Breast epithelium (tissue), 4 donors: ENCODE measurements around the gene F12. TPM values are rescaled to one million over a fixed set of nuclear protein-coding genes. Genes with fewer than 3 reads are reported as not detected.

Experiments used
- DNase-seq, 2 donors: peaks; one replicate each; pipeline ENCODE4 v3.0.0-alpha.2; 2019; ENCODE audit warnings: low spot score in 2 of 2
- H3K27ac ChIP-seq, 2 donors: fragments of 200-600 bp; sonication (generic) in 1 of 2; one replicate each; pipeline ENCODE4 v1.5.1; 2016 to 2019; ENCODE audit warnings: mild to moderate bottlenecking in 1 of 2
- H3K27me3 ChIP-seq, 2 donors: fragments of 200-600 bp; sonication (generic) in 1 of 2; one replicate each; pipeline versions ENCODE4 v1.5.1 to v1.6.0; 2017 to 2019; ENCODE audit warnings: control low read depth in 1 of 2, mild to moderate bottlenecking in 1 of 2
- H3K36me3 ChIP-seq: fragments of 200-600 bp; one replicate; pipeline ENCODE4 v1.5.1; 2019
- H3K4me1 ChIP-seq, 2 donors: fragments of 200-600 bp; sonication (generic); one replicate each; pipeline ENCODE4 v1.5.1; 2016 to 2019; ENCODE audit warnings: control low read depth in 1 of 2
- H3K4me3 ChIP-seq, 3 donors: fragments of 200-600 bp; sonication (generic); 1 replicate in 2 of 3; 2 replicates in 1 of 3; pipeline ENCODE4 v1.5.1; 2016 to 2019; ENCODE audit warnings: mild to moderate bottlenecking in 3 of 3, moderate library complexity in 2 of 3
- H3K9me3 ChIP-seq, 2 donors: fragments of 200-600 bp; sonication (generic) in 1 of 2; one replicate each; pipeline ENCODE4 v1.5.1; 2016 to 2019; ENCODE audit warnings: control low read depth in 1 of 2
- POLR2A ChIP-seq: fragments of 450-650 bp; IDR thresholded peaks from one replicate; pipeline ENCODE4 v1.6.1; 2016; ENCODE audit warnings: antibody characterized with exemption, mild to moderate bottlenecking, moderate library complexity
- POLR2AphosphoS5 ChIP-seq, 3 donors: sonication (generic); formaldehyde crosslinking; IDR thresholded peaks; one replicate each; pipeline ENCODE4 v1.6.1; 2017; ENCODE audit warnings: antibody characterized with exemption in 3 of 3
- intact Hi-C: fragments of 100-400 bp; cut with DNase I; formaldehyde crosslinking; loops from one replicate; pipeline ENCODE4 v1.15.1; 2023; ENCODE audit warnings: low total_unique reads
- total RNA-seq, 3 donors: library from RNA; depleted of rRNA; stranded (reverse); fragments of >200 nt; gene quantifications; one replicate each; pipeline ENCODE4 v1.1.0, GENCODE V29; 2016
- TF ChIP-seq, protein P1 (sequence below), 3 donors: fragments of 450-650 bp; IDR thresholded peaks; one replicate each; pipeline ENCODE4 v1.5.1; 2016 to 2017; ENCODE audit warnings: antibody characterized with exemption in 3 of 3, mild to moderate bottlenecking in 3 of 3, moderate library complexity in 3 of 3

Gene F12
- total RNA-seq, 3 donors from 2014 or later, result 0.64 to 2.9 (median 2.6) TPM

DNA sequence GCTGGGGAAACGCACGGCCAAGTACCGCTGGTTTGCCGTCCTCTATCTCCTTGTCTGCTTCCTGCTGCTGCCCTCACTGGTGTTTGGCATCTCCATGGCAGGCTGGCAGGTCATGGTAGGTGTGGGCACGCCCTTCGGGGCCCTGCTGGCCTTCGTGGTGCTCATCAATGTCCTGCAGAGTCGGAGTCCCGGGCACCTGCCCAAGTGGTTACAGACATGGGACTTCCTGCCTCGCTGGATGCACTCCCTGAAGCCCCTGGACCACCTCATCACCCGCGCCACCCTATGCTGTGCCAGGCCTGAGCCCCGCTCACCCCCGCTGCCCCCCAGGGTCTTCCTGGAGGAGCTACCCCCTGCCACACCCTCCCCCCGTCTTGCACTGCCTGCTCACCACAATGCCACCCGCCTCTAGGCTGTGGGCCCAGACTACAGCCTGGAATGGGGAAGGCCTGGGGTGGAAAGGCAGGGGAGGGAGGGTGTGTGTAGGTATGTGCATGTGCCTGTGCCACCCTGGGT is 11.4 kb downstream of the F12 start:
- Histone ChIP-seq H3K27ac (no peak overlapping the region), H3K27me3 (peaks cover 9 to 23% of the 10 kb centered on the region in 2 donors), H3K4me3 (no peak overlapping the region), H3K4me1 (peaks cover 0 to 9% of the 10 kb centered on the region in 2 donors), H3K36me3 (no peaks in the 10 kb centered on the region), H3K9me3 (no peaks in the 10 kb centered on the region)
- no peak for DNase-seq
- intact Hi-C loops, result loop anchor here (5.0 kb wide), 1 partner anchor 54 kb away; no protein-coding TSS in a partner anchor
- TF ChIP-seq, protein P1, sequence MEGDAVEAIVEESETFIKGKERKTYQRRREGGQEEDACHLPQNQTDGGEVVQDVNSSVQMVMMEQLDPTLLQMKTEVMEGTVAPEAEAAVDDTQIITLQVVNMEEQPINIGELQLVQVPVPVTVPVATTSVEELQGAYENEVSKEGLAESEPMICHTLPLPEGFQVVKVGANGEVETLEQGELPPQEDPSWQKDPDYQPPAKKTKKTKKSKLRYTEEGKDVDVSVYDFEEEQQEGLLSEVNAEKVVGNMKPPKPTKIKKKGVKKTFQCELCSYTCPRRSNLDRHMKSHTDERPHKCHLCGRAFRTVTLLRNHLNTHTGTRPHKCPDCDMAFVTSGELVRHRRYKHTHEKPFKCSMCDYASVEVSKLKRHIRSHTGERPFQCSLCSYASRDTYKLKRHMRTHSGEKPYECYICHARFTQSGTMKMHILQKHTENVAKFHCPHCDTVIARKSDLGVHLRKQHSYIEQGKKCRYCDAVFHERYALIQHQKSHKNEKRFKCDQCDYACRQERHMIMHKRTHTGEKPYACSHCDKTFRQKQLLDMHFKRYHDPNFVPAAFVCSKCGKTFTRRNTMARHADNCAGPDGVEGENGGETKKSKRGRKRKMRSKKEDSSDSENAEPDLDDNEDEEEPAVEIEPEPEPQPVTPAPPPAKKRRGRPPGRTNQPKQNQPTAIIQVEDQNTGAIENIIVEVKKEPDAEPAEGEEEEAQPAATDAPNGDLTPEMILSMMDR (IDR thresholded peaks at IDR 0.05), result no peak
- TF ChIP-seq POLR2A, result no peak
- no peak for TF ChIP-seq POLR2AphosphoS5 (IDR thresholded peaks at IDR 0.05)

DNA sequence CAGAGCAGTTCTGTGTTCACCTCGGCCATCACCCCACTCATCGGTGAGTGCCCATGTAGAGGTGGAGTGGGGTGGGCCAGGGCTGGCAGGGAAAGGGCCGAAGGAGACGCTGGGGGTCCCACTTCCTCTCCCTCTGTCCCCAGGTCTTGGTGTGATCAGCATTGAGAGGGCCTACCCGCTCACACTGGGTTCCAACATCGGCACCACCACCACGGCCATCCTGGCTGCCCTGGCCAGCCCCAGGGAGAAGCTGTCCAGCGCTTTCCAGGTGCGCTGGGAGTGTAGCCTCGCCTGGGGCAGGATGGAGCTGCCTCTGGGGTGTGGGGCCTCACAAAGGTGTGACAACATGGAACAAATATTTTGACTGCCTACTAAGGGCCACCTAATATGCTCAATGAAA is 12.6 kb downstream of the F12 start:
- DNase-seq, result no peak
- Histone ChIP-seq H3K36me3 (no peaks in the 10 kb centered on the region), H3K27ac (no peak overlapping the region), H3K4me1 (peaks cover 0 to 9% of the 10 kb centered on the region in 2 donors), H3K27me3 (peaks cover 9 to 19% of the 10 kb centered on the region in 2 donors), H3K4me3 (no peak overlapping the region), H3K9me3 (no peaks in the 10 kb centered on the region)
- TF ChIP-seq, protein P1 (IDR thresholded peaks at IDR 0.05), result no peak
- no peak for TF ChIP-seq POLR2AphosphoS5 (IDR thresholded peaks at IDR 0.05)
- TF ChIP-seq POLR2A, result no peak
- intact Hi-C loops, result loop anchor here (5.0 kb wide), 1 partner anchor 55 kb away; no protein-coding TSS in a partner anchor

DNA sequence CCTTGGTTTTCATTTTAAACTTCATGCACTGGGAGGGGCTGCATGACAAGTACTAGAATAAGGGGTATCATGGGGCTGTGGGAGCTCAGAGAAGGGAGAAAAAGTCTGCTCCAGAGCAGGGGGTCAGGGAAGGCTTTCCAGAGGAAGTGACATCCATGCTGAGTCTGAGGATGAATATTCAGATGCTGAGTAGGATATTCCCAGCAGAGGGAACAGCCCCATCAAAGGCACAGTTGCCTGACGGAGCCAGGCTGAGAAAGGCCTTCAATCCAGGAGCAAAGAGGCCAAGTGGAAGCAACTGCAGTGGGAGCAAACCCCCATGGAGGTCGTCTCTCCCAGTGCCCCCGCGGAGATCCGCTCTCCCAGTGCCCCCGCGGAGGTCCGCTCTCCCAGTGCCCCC is 13.3 kb downstream of the F12 start:
- no peaks in the 10 kb centered on the region for H3K36me3 ChIP-seq
- no peak for DNase-seq
- H3K4me1 ChIP-seq, result peaks cover 0 to 9% of the 10 kb centered on the region in 2 donors
- no peak for TF ChIP-seq POLR2A
- TF ChIP-seq, protein P1 (IDR thresholded peaks at IDR 0.05), result no peak
- TF ChIP-seq POLR2AphosphoS5 (IDR thresholded peaks at IDR 0.05), result no peak
- intact Hi-C loops, result loop anchor here (5.0 kb wide), 1 partner anchor 56 kb away; no protein-coding TSS in a partner anchor
- H3K27ac ChIP-seq, result no peak overlapping the region
- no peak overlapping the region for H3K4me3 ChIP-seq
- no peaks in the 10 kb centered on the region for H3K9me3 ChIP-seq
- H3K27me3 ChIP-seq, result peaks cover 9 to 12% of the 10 kb centered on the region in 2 donors

DNA sequence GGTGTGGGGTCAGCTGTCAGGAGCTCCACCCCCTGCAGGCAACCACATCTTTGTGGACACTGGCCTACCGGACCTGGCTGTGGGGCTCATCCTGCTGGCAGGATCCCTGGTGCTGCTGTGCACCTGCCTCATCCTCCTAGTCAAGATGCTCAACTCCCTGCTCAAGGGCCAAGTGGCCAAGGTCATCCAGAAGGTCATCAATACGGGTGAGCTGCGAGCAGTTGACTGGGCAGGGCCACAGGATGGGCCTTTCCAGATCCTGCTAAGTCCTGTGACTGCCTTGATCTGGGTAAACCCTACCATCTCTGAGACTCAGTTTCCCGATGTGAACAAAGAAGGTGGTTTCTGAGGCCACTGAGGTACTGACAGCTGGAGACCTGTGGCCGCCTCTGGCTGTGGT is 15.4 kb downstream of the F12 start:
- Histone ChIP-seq H3K4me3 (no peak overlapping the region), H3K27ac (no peak overlapping the region), H3K4me1 (no peaks in the 10 kb centered on the region), H3K36me3 (no peaks in the 10 kb centered on the region), H3K27me3 (no peaks in the 10 kb centered on the region), H3K9me3 (no peaks in the 10 kb centered on the region)
- DNase-seq, result no peak
- TF ChIP-seq, protein P1 (IDR thresholded peaks at IDR 0.05), result no peak
- TF ChIP-seq POLR2AphosphoS5 (IDR thresholded peaks at IDR 0.05) (no peak), POLR2A (no peak)
- intact Hi-C loops, result no loop called here

DNA sequence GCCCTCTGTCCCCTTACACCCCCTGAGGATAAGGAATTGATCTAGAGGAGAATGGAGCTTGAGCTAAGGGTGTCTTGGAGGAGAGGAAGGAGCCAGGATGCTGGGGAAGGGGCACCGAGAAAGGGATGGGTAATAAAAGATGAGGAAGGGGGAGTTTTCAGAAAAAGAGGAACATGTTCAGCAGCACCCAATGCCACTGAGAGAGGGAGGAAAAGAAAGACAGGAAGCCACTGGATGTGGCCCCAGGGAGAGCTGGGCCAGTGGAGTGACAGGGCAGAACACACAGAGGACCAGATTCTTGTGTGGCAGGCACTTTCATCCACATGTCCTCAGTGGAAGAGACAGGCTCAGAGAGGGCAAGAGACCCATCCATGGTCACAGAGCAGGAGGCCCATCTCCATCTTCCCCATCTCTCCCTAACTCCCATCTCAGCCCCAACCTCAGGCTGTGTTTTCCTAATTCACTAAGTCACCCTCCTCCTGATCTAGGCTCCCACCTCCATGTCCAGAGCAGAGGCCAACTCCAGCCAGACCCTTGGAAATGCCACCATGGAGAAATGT is 16.1 kb downstream of the F12 start:
- no peak for DNase-seq
- no peak overlapping the region for H3K27ac ChIP-seq
- no peaks in the 10 kb centered on the region for H3K4me1 ChIP-seq
- no peaks in the 10 kb centered on the region for H3K36me3 ChIP-seq
- TF ChIP-seq, protein P1 (IDR thresholded peaks at IDR 0.05), result no peak
- TF ChIP-seq POLR2A (no peak), POLR2AphosphoS5 (IDR thresholded peaks at IDR 0.05) (no peak)
- intact Hi-C loops, result no loop called here
- H3K27me3 ChIP-seq, result no peaks in the 10 kb centered on the region
- no peak overlapping the region for H3K4me3 ChIP-seq
- no peaks in the 10 kb centered on the region for H3K9me3 ChIP-seq
